Esophagus squamous epithelium (tissue), 4 donors: ENCODE measurements around the gene DDX51.

ENCODE experiments used
- CTCF ChIP-seq, 6 experiments: fragments of 450-650 bp in 4 of 6; fragments of 200-600 bp in 2 of 6; sonication (generic) in 2 of 6; IDR thresholded peaks; one replicate each; pipeline ENCODE4 v1.5.1; 2016 to 2019; ENCODE audit warnings: antibody characterized with exemption in 6 of 6, mild to moderate bottlenecking in 4 of 6, moderate library complexity in 4 of 6
- POLR2A ChIP-seq, 4 donors: fragments of 450-650 bp; IDR thresholded peaks; one replicate each; pipeline ENCODE4 v1.6.1; 2017; ENCODE audit warnings: antibody characterized with exemption in 4 of 4, mild to moderate bottlenecking in 4 of 4, moderate library complexity in 3 of 4

- no peak for TF ChIP-seq POLR2A (IDR thresholded peaks at IDR 0.05)
- TF ChIP-seq CTCF (IDR thresholded peaks at IDR 0.05), result no peak
These were observed 37.2 kb downstream of the DDX51 start for GRCh38 chr12:132106921-132107320.
